HT1080 (cell line): ENCODE measurements around the gene KATNBL1. TPM values are rescaled to one million over a fixed set of nuclear protein-coding genes. Genes with fewer than 3 reads are reported as not detected.
"Not testable (repeated sequence)": the region's sequence is repeated elsewhere in the genome, so short reads cannot be mapped to it uniquely, and the experiment has no call there.

Source experiments
- DNase-seq: peaks from one replicate; pipeline ENCODE4 v3.0.0-alpha.2; 2015; ENCODE audit warnings: low read depth
- total RNA-seq: library from RNA; depleted of rRNA; stranded (reverse); fragments of >200 nt; shearing (Covaris generic); gene quantifications from 2 replicates; pipeline ENCODE4 v1.2.3, GENCODE V29; 2014

The KATNBL1 gene
- total RNA-seq, 1 experiment from 2014 or later: 25.9 TPM

DNA sequence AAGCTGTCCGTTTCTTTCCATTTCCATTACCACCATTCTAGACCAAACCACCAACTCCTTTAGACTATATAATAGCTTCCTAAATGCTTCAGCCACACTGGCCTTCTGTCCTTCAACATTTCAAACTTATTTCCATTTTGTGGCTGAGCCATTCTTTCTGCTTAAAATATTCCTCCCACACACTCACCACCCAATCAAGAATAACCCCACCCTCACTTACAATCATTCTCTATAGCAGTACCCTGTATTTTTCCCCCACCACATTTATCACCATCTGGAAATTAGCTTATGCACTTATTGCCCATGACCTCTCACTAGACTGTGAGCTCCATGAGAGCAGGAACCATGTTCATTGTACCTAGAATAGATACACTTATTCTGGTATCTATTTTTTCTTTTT lies 6.6 kb downstream of the KATNBL1 start:
- no peak for DNase-seq

DNA sequence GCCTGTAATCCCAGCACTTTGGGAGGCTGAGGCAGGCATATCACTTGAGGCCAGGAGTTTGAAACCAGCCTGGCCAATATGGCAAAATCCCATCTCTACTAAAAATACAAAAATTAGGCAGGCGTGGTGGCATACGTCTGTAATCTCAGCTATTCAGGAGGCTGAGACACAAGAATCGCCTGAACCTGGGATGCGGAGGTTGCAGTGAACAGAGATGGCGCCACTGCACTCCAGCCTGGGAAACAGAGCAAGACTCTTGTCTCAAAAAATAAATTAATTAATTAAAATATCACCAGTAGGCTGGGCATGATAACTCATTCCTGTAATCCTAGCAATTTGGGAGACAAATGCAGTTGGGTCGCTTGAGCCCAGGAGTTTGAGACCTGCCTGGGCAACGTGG lies 16.6 kb downstream of the KATNBL1 start:
- DNase-seq: not testable (repeated sequence)

DNA sequence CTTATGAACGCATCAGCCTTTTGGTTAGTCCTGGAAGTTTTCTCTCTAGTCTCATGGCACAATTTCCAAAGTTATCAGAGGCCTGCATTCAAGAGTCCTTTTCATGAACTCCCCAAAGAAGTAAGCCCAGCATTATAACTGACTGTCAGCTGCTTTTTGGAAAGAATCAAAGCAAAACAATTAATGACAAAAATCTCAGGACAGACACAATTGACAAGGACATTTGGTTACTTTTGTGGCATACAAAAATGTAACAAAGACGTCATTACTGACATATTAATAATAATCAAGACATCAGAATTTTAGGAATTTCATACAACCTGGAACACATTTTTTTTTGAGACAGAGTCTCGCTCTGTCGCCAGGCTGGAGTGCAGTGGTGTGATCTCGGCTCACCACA lies 21.2 kb downstream of the KATNBL1 start:
- no peak for DNase-seq

DNA sequence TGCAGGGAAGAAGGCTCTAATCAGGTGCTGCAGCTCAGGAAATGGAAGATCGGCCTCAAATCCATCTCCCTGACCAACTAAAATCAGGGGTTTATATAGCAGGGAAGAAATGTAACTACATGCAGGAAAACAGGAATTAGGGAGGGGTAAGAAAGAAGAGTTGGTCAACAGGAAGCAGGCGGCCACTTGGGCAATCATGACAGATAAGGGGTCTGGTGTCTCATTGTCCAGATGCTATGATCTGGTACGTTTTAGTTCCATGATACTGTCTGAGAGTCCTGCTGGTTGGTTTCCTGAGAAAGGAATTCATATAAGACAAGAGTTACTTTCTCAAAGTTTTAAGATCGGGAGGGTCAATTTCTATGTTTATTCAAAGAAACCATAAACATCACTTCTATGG lies 24.2 kb downstream of the KATNBL1 start:
- DNase-seq: no peak

DNA sequence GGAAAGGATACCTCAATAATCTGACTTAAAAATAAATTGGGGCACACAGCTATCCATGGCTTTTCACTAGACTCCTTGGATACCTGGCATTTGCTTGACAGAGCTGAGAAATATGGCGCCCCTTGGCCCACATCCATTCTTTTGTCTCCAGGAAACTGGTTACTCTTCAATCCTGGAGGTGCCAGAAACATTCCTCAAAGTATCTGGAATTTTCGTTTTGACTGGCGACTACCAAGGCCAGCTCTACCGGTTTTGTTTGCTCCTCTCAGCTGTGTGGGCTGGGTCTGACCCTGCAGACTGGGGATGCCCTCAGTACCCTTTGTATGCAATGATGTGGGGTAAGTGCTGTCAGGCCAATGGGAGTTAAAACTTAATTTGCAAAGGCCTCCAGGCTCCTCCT lies 27.0 kb downstream of the KATNBL1 start:
- DNase-seq: no peak

DNA sequence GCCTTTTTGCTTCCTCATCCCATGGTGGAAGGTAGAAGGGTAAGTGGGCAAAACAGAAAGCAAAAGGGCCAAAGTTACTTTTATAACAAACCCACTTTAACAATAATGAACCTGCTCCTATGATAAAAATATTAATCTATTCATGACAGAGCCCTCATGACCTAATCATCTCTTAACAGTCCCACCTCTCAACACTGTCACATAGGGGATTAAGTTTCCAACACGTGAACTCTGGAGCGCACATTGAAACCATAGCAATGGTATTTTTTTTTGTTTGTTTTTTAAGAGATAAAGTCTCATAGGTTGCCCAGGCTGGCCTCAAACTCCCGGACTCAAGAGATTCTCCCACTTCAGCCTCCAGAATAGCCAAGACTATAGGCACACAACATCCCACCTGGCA lies 30.7 kb downstream of the KATNBL1 start:
- no peak for DNase-seq

DNA sequence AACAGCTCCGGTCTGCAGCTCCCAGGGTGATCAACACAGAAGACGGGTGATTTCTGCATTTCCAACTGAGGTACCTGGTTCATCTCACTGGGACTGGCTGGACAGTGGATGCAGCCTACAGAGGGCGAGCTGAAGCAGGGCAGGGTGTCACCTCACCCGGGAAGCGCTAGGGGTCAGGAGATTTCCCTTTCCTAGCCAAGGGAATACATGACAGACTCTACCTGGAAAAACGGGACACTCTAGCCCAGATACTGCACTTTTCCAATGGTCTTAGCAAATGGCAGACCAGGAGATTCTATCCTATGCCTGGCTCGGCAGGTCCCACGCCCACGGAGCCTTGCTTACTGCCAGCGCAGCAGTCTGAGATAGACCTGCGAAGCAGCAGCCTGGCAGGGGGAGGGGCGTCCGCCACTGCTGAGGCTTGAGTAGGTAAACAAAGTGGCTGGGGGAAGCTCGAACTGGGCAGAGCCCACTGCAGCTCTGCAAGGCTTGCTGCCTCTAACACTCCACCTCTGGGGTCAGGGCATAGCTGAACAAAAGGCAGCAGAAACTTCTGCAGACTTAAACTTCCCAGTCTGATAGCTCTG lies 43.8 kb downstream of the KATNBL1 start:
- not testable (repeated sequence) for DNase-seq

DNA sequence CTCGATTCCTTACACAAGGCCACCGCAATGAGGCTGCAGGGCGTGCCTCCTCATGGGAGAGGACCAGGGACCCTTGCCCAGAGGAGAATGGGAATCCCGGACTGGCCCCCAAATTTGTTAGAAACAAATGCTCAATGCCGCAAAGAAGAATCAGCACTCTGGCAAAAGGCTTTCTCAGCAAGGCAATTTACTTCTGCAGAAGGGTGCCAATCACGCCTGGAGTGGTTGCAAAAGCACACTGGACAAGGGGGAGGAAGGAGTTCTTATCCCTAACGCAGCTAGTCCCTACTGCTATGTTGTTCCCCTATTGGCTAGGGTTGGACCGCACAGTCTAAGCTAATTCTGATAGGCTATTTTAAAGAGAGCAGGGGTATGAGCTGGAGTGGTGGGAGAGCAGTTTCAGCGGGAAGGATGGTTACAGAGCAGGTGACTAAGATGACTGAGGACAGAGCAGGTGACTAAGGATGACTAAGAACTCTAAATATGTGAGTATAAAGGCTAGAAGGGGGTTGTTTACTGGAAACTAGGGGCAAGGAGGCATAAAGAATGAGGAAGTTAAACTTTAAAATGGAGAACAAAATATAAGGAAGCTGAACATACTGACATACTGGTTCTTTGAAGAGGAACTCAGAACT lies 48.5 kb downstream of the KATNBL1 start:
- peak; percentile 70 for DNase-seq

DNA sequence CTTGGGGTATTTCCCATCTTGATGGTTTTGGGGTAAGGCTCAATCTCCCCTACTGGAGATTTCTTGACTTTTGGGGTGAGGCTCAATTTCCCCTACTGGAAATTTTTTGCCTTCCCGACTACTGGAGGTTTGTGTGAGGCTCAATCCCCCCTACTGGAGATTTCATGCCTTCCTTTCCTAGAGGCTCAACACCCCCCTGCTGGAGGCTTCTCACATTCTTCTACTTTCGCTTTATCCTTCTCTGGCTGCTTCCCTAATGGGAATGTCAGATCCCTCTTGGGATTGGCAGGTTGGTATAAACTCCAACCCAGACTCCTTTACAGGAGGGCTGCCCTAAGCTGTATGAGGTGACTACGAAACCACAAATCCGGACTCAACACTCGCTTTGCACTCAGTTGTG lies 49.2 kb downstream of the KATNBL1 start:
- no peak for DNase-seq

DNA sequence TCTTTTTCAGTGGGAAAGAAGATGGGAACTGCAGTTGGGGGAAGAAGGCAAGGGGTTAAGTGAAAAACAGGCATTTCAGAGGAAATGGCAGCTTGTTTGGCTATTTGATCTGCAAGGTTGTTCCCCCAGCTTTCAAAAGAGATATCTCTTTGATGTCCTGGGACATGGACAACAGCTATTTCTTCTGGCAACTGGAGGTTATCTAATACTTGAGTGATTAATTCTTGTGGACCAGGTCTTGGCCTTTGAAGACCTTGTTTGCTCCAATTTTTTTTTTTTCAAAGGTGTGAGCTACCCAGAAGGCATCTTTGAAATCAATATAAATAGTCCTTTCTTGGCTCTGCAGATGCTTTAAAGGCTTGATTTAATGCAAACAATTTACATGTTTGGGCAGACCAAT lies 51.5 kb downstream of the KATNBL1 start:
- DNase-seq: no peak

DNA sequence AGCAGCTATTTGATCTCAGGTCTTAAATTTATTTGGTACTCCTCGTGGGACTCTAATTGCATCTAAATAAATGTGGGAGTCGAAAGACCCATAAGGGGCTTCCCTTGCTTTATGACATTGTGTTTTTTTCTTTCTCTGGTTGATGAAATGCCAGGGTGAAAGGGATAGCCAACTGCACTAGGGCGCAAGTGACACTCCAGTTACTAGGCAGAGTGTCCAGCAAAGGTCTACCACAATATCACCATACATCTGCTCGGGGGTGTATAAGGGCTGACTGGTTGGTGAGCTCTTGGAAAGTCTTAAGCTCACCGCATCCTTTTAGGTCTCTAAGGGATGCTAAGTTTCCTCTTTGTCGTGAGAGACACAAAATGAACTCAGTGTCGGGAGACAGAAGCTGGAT lies 54.0 kb downstream of the KATNBL1 start:
- DNase-seq: no peak

DNA sequence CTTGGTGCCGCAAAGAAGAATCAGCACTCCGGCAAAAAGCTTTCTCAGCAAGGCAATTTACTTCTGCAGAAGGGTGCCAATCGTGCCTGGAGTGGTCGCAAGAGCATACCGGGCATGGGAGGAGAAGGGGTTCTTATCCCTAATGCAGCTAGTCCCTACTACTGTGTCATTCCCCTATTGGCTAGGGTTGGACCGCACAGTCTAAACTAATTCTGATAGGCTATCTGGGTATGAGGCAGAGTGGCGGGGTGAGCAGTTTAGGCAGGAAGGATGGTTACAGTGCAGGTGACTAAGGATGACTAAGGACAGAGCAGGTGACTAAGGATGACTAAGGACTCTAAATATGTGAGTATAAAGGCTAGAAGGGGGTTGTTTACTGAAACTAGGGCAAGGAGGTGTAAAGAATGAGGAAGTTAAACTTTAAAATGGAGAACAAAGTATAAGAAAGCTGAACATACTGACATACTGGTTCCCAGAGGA lies 55.1 kb downstream of the KATNBL1 start:
- DNase-seq: peak; percentile 91

DNA sequence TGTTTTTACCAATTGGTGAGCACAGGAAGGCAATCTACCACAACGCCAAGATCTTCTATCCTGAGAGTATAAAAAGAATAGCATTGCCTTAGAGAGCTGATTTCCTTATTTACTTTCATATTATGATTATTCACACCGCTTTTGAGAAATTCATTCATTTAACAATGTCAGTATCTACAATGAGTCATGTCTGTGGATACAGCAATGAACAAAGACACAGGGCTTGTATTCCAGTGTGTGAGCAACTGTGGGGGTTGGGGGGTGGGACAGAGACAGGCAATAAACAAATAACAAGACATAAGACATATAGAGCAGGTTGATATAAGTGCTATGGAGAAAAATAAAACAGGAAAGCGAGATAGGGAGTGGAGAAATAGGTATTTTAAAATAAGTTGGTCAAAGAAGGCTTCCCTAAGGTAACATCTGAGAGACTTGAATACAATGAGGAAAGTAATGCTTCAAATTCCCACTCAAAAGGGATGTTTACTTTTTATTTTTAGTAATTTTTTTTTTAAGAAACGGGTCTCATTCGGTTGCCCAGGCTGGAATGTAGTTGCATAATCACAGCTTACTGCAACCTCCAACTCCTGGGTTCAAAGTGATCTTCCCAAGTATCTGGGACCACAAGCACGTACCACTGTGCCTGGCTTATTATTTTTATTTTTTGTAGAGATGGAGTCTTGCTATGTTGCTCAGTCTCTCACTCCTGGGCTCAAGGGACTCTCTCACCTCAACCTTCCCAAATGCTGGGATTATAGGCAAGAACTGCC lies 62.3 kb downstream of the KATNBL1 start:
- peak; percentile 19 for DNase-seq

DNA sequence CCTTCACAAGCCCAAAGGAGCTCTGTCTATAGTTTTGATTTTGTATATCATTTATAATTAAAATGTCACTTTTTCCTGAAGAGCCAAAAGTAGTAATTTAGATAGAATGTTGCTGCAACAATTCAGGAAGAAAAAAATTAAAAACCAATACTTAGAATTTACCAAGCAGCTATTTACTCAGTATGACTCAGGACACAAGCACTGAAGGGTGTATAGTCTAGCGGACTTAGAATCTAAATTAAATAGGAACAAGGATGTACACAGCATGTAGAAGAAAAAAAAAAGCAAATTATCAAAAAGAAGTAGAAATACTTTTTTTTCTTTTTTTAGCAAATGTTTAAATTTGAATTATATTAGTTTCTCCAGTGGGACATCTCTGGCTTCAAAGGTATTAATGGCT lies 76.4 kb downstream of the KATNBL1 start:
- DNase-seq: no peak

DNA sequence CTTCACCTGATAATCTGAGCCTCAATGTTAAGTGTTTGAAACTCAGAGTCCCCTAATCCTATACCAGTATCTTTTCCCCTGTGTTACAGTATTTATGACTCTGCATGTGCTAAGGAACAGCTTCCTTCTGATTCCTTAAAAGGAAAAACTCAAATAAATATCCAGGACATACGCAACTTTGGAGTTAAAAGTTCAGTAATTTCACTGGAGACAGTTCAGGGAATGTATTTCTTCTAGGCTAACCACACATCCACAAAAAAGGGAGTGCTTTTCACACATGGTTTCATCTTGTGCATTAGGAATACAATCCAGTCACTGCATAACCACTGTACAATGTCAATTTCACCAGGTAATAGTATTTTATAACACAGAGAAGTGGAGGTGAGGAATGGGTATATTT lies 77.0 kb downstream of the KATNBL1 start:
- no peak for DNase-seq

DNA sequence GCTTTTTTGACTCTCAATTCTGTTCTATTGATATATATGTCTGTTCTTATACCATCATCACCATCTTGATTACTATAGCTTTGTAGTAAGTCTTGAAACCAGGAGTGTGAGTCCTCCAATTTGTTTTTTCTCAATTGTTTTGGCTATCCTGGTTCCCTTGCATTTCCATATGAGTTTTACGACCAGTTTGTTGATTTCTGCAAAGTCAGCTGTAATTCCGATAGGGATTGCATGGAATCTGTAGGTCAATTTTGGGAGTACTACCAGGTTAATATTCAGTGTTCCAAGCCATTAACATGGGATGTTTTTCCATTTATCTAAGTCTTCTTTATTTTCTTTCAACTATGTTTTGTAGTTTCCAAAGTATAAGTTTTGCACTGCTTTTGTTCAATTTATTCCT lies 81.0 kb downstream of the KATNBL1 start:
- DNase-seq: no peak

DNA sequence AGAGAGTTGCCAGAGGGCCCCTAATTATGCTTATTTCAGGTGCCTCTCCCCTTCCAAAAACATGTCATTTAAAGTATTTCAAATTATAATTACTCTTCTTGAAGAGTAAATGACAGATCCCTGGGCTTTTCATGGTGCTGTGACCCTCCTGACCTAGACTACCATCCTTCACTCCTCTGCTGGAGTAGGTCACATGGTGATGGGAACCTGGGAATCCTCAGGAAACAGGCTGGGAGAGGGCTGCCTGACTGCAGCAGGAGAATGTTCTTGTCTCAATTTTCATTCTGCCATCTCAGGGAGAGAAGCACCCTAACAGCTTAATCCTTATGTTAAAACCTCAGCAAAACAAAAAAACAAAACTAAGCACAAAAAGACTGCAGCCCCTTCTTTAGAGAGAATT lies 83.4 kb downstream of the KATNBL1 start:
- DNase-seq: no peak

DNA sequence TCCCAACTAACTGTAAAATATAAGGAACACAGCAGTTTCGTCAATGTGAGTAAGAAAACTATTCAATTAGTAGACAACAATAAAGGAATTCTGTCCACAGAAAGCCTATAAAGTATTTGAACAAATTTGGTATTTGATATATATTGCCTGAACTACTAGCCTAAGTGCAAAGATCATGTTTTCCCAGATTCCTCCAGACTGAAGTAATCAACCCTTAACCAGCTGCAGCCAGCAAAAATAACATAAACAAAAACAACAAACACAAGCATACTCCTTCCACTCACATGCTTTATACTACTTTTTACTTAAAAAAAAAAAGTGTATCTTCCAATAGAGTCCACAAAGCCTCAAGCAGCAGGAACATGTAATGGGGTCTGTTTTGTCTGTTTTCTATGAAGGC lies 84.0 kb downstream of the KATNBL1 start:
- no peak for DNase-seq

DNA sequence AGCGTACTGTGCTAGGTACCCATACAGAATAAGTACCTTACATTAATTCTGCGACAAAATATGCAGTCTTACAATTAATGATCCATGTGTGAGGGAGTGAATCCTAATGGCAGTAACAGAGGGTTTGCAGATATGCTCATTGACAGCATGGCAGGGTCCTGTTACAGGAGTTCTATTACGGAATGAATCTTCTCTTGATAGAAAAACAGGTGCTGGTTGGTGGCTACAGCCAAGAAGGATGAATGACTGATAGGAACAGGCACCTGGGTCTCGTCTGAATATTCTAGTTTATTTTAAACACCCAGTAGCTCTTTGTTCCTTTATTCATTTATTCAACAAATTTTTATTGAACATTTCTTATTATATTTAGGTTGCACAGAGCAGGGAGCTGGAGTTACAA lies 85.2 kb downstream of the KATNBL1 start:
- DNase-seq: no peak

DNA sequence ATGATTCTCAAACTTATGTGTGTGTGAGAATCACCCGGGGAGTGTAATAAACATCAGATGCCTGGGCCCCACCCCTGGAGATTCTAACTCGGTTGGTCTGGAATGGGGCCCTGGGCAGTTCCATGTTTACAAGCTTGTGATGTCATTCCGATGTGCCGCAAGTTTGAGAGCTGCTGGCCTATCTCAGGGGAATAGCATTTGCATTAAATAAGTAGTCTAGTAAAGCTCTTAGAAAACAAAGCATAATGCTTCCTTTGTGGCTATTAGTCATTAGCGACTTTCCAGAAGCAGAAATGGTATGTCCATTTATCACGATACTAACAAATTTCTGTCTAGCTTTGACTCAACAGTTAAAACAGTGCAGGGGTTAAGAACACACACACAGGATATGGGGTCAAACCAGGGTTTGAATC lies 87.1 kb downstream of the KATNBL1 start:
- peak; percentile 82 for DNase-seq

DNA sequence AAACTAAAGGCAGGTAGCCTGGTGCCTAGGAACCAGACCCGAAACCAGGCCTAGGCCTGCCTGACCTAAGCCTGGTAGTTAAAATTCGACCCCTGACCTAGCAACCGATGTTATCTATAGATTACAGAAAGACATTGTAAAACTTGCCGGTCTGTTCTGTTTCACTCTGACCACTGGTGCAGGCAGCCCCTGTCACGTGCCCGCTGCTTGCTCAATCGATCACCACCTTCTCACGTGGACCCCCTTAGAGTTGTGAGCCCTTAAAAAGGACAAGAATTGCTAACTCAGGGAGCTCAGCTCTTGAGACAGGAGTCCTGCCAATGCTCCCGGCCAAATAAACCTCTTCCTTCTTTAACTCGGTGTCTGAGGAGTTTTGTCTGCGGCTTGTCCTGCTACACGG lies 88.1 kb downstream of the KATNBL1 start:
- DNase-seq: not testable (repeated sequence)

DNA sequence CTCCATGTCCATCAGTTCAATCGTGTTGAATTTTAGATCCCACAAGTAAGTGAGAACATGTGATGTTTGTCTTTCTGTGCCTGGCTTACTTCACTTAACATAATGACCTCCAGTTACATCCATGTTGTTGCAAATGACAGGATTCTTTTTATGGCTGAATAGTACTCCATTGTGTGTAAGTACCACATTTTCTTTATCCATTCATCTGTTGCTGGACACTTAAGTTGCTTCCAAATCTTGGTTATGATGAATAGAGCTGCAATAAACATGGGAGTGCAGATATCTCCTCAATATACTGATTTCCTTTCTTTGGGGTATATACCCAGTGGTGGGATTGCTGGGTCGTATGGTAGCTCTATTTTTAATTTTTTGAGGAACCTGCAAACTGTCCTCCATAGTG lies 89.5 kb downstream of the KATNBL1 start:
- not testable (repeated sequence) for DNase-seq

DNA sequence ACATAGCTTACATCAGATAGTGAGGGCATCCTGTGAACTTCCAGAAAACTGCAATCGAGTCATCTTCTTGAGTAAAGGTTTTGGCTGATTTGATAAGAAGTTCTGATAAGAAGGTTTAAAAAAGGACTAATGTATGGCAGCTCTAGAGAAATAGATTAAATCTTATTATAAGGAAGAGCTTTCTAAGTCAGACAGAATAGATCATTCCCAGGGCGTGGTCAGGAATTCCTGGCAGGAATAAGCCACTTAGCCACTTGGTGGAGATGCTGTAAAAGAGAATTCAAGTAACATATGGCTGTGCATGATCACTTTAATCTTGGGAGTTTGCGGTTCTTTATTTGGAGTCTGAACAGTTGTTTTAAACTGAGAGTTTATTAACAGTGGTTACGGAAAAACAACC lies 90.6 kb downstream of the KATNBL1 start:
- peak; percentile 13 for DNase-seq
